ENCODE measurements around the gene CAMK1D. TPM values are rescaled to one million over a fixed set of nuclear protein-coding genes. Genes with fewer than 3 reads are reported as not detected.

Gene CAMK1D
- total and polyA plus RNA-seq, 2 of the 8 experiments (the other 6 are each of a cell fraction or from before 2014, with no cell fraction given) = 3.5 to 10.6 TPM

DNA sequence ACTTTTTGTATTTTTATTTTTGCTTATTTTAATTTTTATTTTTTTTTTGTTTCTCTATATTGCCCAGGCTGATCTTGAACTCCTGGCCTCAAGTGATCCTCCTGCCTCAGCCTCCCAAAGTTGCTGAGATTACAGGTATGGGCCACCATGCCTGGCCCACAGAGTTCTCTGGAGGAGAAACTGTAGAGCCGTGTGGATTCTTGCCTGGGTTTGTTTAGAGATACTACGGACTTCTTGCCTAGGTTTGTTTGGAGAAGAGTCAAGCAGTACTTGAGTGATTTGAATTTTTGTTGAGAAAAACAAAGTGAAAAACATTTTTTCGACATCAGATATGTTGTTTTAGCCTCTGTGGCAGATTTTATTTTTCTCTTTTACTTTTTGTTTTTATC is 99.0 kb downstream of the CAMK1D start:
- Histone ChIP-seq H4K91ac (replicated peaks; ENCODE audit: insufficient read length, low read length) (no peak overlapping the region), H3K56ac (replicated peaks; ENCODE audit: insufficient read length, low read depth, low read length) (no peak overlapping the region), H2BK12ac (ENCODE audit: low read depth, low read length) (no peak overlapping the region), H3K4me2 (ENCODE audit: insufficient read depth in 1 of 2, low read depth in 2 of 2, low read length in 2 of 2) (no peak overlapping the region), H3K4me3 (ENCODE audit: extremely low read depth in 1 of 4, insufficient read depth in 2 of 4, low read depth in 3 of 4, low read length in 4 of 4) (no peak overlapping the region), H3K9ac (replicated peaks in 1 of 4; ENCODE audit: extremely low read depth in 1 of 4, low read depth in 3 of 4, low read length in 3 of 4) (no peak overlapping the region), H3K18ac (ENCODE audit: extremely low read depth, low read length) (no peak overlapping the region), H4K20me1 (replicated peaks in 1 of 2; ENCODE audit: control insufficient read depth in 1 of 2, insufficient read depth in 2 of 2, low read length in 2 of 2) (peaks cover 0 to 2% of the 10 kb centered on the region in 2 experiments), H3K23me2 (ENCODE audit: low read depth, low read length) (no peaks in the 10 kb centered on the region), H2BK15ac (ENCODE audit: low read length) (no peak overlapping the region), H3K23ac (ENCODE audit: insufficient read length) (no peak overlapping the region), H3K27me3 (replicated peaks in 1 of 4; ENCODE audit: control insufficient read depth in 3 of 4, extremely low read depth in 1 of 4, insufficient read depth in 3 of 4, low read length in 3 of 4) (no peaks in the 10 kb centered on the region), H3K4me1 (replicated peaks in 1 of 4; ENCODE audit: control insufficient read depth in 3 of 4, insufficient read depth in 4 of 4, low read length in 3 of 4) (no peaks in the 10 kb centered on the region; a peak in 2 of 7 replicates), H2AK5ac (ENCODE audit: low read depth, low read length) (no peak overlapping the region), H3K14ac (ENCODE audit: insufficient read length) (no peak overlapping the region), H4K5ac (ENCODE audit: insufficient read length, low read depth, low read length) (no peak overlapping the region), H4K8ac (ENCODE audit: extremely low read depth, insufficient read depth, low read length) (no peak overlapping the region), H3K79me1 (ENCODE audit: low read depth, low read length) (no peaks in the 10 kb centered on the region), H2AFZ (ENCODE audit: low read length) (no peak overlapping the region), H3K4ac (replicated peaks; ENCODE audit: insufficient read length, low read depth, low read length) (no peak overlapping the region), H3K27ac (ENCODE audit: low read depth, low read length) (no peak overlapping the region), H3K9me3 (ENCODE audit: insufficient read depth in 2 of 2, low read depth in 1 of 2, low read length in 1 of 2) (no peaks in the 10 kb centered on the region), H2BK120ac (replicated peaks; ENCODE audit: low read depth, low read length) (no peak overlapping the region), H2BK20ac (ENCODE audit: low read length) (no peak overlapping the region), H3K79me2 (ENCODE audit: control insufficient read depth in 1 of 2, insufficient read depth in 2 of 2, low read length in 2 of 2) (no peaks in the 10 kb centered on the region), H3K36me3 (ENCODE audit: control insufficient read depth in 2 of 4, insufficient read depth in 4 of 4, low read length in 3 of 4) (no peaks in the 10 kb centered on the region), H2BK5ac (ENCODE audit: low read depth, low read length) (no peak overlapping the region)
- WGBS, 2 experiments (ENCODE audit: extremely low coverage in 1 of 2, insufficient coverage in 1 of 2, insufficient read length in 1 of 2, insufficient replicate concordance in 2 of 2, low coverage in 1 of 2, low lambda C conversion rate in 2 of 2, missing lambda C conversion rate in 1 of 2) = 92% methylated on average over 3 of the region's 3 CpGs; no CpG with 5 or more reads in 1 of the 2 experiments
- FAIRE-seq = no peak
- DNase-seq (ENCODE audit: low read depth in 1 of 2, low spot score in 2 of 2) = no peak
- ChIA-PET POLR2A (ENCODE audit: partially characterized antibody) (no interaction called here), CTCF (ENCODE audit: partially characterized antibody) (no interaction called here)
- TF ChIP-seq SP2 (IDR thresholded peaks at IDR 0.05; ENCODE audit: low read length) = no peak
- TF ChIP-seq POLR2AphosphoS5 (IDR thresholded peaks at IDR 0.05; ENCODE audit: low read depth, low read length) = no peak
- no peak for TF ChIP-seq KDM1A (IDR thresholded peaks at IDR 0.05; ENCODE audit: borderline replicate concordance, low read length)
- no peak for TF ChIP-seq JUND (IDR thresholded peaks at IDR 0.05; ENCODE audit: low read length)
- no peak for TF ChIP-seq GABPA (IDR thresholded peaks at IDR 0.05; ENCODE audit: borderline replicate concordance, insufficient read depth, low read length)
- no peak for TF ChIP-seq RNF2 (IDR thresholded peaks at IDR 0.05; ENCODE audit: borderline replicate concordance, low read depth, low read length, missing control alignments, poor library complexity, severe bottlenecking)
- TF ChIP-seq FOSL1 (IDR thresholded peaks at IDR 0.05; ENCODE audit: insufficient read depth, low read depth, low read length) = no peak
- no peak for TF ChIP-seq BCL11A (IDR thresholded peaks at IDR 0.05; ENCODE audit: low read depth in 2 of 2, low read length in 2 of 2)
- TF ChIP-seq TBP (IDR thresholded peaks at IDR 0.05; ENCODE audit: low read depth, low read length) = no peak
- TF ChIP-seq BACH1 (IDR thresholded peaks at IDR 0.05; ENCODE audit: low read length) = no peak
- no peak for TF ChIP-seq BRCA1 (IDR thresholded peaks at IDR 0.05; ENCODE audit: low read depth, low read length)
- no peak for TF ChIP-seq SP4 (IDR thresholded peaks at IDR 0.05; ENCODE audit: low read length)
- TF ChIP-seq ZNF274 (IDR thresholded peaks at IDR 0.05; ENCODE audit: borderline replicate concordance, extremely low read depth, low read length) = no peak

Data from H1 (cell line).